GM18520 (cell line): ENCODE measurements around the gene NSF.
"Not testable (repeated sequence)": the region's sequence is repeated elsewhere in the genome, so short reads cannot be mapped to it uniquely, and the experiment has no call there.

Experiments
- ATAC-seq: cut with Tn5 transposase; IDR thresholded peaks from one replicate; pipeline ENCODE4 v1.9.1; 2021; ENCODE audit not compliant: unreplicated experiment

The NSF gene

GRCh38 chr17:46773221-46773605 lies 182.7 kb downstream of the NSF start:
- no peak for ATAC-seq

GRCh38 chr17:46773676-46774075 lies 183.2 kb downstream of the NSF start:
- no peak for ATAC-seq

- no peak for ATAC-seq
These were observed 183.8 kb downstream of the NSF start for GRCh38 chr17:46774108-46774737.

GRCh38 chr17:46776298-46777005 lies 186.0 kb downstream of the NSF start:
- ATAC-seq: no peak

- ATAC-seq: no peak
These were observed 187.8 kb downstream of the NSF start for GRCh38 chr17:46777943-46778915.

- ATAC-seq: no peak
These were observed 189.5 kb downstream of the NSF start for GRCh38 chr17:46780003-46780373.

- no peak for ATAC-seq
These were observed 191.9 kb downstream of the NSF start for GRCh38 chr17:46782250-46782953.

GRCh38 chr17:46783031-46783593 lies 192.6 kb downstream of the NSF start:
- no peak for ATAC-seq

GRCh38 chr17:46785696-46786095 lies 195.2 kb downstream of the NSF start:
- no peak for ATAC-seq

- ATAC-seq: no peak
These were observed 197.0 kb downstream of the NSF start for GRCh38 chr17:46787478-46787877.

GRCh38 chr17:46788300-46788699 lies 197.8 kb downstream of the NSF start:
- ATAC-seq: no peak

- ATAC-seq: no peak
These were observed 198.3 kb downstream of the NSF start for GRCh38 chr17:46788796-46789195.

- no peak for ATAC-seq
These were observed 199.1 kb downstream of the NSF start for GRCh38 chr17:46789610-46790009.

GRCh38 chr17:46790216-46790615 lies 199.7 kb downstream of the NSF start:
- ATAC-seq: no peak

- ATAC-seq: no peak
These were observed 201.1 kb downstream of the NSF start for GRCh38 chr17:46791531-46791930.

GRCh38 chr17:46792071-46792470 lies 201.6 kb downstream of the NSF start:
- no peak for ATAC-seq

- ATAC-seq: not testable (repeated sequence)
These were observed 202.6 kb downstream of the NSF start for GRCh38 chr17:46793023-46793422.

- no peak for ATAC-seq
These were observed 203.1 kb downstream of the NSF start for GRCh38 chr17:46793541-46793940.

- ATAC-seq: no peak
These were observed 203.8 kb downstream of the NSF start for GRCh38 chr17:46794318-46794717.

GRCh38 chr17:46795379-46795952 lies 205.0 kb downstream of the NSF start:
- ATAC-seq: no peak
